NK-92 treated with Interleukin-12 subunit alpha and Interleukin-12 subunit beta, amount 100 ng/mL, for 24 hours (cell line): ENCODE data around the gene LRRC74B.
"Not testable (repeated sequence)": the region's sequence is repeated elsewhere in the genome, so short reads cannot be mapped to it uniquely, and the experiment has no call there.

Source experiments
- DNase-seq: peaks from one replicate; lab custom pipeline; 2025; lab: John Stamatoyannopoulos, UW

Gene LRRC74B

DNA sequence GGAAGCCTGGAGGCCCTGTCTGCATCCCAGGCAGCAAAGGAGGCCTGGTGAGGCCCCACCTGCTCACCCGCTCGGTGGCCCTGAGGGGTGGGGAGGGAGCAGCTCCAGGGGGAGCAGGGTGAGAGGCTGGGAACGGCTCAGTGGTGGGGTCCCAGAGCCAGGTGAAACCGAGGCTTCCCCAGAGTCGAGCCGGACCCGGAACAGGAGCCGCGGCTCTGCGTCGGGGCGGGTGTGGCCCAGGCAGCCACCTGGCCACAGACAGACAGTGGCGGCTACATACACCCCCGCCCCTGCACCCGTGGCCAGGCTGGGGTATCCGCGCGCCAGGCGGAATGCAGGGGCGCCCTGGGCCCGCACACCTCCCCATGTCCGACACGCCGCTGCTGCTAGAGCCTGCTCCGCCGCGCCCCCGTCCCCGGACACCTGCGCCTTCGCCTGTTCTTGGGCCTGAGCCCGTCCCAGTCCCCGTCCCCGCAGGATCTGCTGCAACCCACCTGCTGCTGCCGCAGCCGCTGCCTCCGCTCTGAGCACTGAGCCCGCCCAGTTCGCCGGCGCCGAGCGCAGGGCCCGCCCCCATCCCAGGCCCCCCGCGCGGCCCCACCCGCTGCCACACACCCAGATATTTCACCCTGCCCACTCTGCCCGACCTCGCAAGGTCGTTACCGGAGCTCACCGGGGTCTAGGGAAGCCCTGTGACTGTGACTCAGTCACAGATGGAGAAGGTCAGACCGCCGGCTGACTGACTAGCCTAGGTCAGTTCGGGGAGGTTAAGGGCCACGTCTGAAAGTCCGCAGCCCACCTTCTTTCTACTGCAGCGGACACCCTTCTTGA, 13.5 kb upstream of the LRRC74B start, which contains the start of gene SLC7A4:
SLC7A4 (minus strand) TSS at position 525 of the 831 bp plus-strand sequence. CDS start 749 bp downstream, outside the sequence.
- DNase-seq: no peak

DNA sequence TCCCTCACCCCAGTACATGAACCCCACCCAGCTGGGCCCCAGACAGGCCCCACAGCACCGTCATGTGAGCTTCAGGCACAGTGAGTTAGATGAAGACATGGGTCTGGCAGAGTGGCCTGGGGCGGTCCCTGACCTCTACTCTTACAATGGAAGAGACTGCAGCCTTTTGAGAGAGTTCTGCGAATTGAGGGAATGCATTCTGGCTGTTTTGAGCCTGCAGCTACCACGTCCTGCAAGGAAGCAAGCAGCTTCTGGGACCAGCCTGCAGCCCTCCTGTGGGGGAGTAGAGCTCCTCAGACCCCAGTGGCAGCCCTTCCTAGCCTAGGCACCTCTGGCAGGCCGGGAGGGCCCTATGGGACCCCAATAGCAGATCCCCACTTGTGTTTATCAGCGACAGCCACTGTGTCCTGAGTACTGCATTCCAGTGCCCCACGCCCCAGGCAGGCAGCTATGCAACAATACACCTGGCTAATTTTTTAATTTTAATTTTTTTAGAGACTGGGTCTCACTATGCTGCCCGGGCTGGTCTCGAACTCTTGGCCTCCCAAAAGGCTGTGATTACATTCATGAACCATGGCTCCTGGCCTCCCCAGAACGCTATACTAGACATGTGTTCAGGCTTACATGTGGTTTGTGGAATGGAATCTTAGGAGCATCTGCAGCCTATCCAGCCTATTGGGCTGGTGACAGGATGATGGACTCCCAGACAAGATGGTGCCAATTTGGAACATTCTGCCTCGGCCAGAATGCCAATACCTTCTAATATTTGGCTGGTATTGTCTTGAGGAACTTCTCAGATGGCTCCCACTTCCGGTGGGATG, 12.7 kb upstream of the LRRC74B start:
- DNase-seq: no peak

DNA sequence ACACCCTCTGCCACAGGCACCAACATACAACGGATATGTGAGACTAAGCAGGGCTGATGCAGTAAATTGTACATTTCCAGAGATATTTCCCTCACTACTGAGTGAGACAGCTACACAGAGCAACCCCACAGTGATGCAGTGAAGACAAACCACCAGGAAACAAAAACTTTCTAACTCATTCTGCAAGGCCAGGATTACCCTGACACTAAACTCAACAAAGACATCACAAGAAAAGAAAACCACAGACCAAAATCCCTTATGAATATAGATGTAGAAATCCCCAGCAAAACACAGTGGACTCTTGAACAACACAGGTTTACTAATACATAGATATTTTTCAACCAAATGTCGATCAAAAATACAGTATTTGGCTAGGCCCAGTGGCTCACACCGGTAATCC, 11.9 kb upstream of the LRRC74B start:
- DNase-seq: no peak

DNA sequence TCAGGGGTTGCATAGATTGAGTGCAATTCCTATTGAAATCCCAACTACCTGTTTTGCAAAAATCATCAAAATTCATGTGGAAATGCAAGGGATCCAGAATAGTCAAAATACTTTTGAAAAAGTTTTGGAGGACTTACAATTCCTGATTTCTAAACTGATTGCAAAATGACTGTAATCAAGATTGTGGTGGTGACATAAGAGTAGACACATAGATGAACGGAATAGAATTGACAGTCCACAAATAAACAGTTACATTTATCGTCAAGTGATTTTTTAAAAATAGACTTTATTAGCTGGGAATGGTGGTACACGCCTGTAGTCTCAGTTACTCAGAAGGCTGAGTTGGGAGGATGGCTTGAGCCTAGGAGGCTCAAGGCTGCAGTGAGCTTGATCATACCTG, 10.8 kb upstream of the LRRC74B start:
- DNase-seq: no peak

DNA sequence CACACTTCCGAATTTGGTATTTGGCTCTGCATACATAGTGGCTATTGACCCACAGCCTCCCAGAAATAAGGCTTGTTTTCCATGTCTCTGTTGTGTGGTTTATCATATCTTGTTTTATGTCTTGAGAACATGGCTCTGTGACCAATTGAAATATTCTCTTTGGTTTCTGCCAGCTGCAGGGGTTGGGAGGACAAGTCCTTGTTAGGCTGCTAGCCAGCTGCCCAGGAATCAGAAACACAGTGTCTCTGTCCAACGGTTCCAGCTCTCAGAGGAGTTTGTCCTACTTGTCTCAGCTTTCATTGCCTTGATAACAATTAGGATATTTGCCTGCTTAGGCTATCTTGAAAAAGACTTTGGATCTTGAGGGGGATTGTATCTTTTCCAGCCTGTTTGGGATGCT, 7.3 kb upstream of the LRRC74B start:
- no peak for DNase-seq

DNA sequence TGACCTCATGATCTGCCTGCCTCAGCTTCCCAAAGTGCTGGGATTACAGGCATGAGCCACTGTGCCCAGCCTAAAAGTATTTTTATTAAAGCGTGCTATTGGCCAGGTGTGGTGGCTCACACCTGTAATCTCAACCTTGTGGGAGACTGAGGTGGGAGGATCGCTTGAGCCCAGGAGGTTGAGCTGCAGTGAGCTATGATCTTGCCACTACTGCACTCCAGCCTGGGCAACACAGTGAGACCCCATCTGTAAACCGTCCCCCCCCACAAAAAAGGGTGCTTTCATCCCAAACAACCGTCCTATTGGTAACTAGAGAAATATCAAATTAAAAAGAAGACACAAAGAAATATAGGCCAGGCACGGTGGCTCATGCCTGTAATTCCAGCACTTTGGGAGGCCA, 6.6 kb upstream of the LRRC74B start:
- DNase-seq: not testable (repeated sequence)

DNA sequence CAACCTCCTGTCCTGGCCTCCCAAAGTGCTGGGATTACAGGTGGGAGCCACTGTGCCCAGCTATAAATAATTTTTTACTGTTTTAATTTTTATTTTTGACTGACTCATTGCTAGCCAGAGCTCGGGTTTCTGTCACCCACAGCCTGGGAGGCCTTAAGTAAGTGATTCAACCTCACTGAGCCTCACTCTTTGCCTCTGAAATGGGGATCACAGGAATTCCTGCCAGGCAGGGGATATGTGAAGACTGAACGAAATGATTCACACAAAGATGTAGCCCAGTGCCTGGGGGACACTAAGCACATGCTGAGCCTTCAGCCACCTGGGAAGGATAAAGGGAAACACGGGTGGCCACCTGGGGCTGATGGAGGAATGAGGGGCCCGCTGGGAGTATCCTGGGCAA, 3.8 kb upstream of the LRRC74B start:
- DNase-seq: no peak

DNA sequence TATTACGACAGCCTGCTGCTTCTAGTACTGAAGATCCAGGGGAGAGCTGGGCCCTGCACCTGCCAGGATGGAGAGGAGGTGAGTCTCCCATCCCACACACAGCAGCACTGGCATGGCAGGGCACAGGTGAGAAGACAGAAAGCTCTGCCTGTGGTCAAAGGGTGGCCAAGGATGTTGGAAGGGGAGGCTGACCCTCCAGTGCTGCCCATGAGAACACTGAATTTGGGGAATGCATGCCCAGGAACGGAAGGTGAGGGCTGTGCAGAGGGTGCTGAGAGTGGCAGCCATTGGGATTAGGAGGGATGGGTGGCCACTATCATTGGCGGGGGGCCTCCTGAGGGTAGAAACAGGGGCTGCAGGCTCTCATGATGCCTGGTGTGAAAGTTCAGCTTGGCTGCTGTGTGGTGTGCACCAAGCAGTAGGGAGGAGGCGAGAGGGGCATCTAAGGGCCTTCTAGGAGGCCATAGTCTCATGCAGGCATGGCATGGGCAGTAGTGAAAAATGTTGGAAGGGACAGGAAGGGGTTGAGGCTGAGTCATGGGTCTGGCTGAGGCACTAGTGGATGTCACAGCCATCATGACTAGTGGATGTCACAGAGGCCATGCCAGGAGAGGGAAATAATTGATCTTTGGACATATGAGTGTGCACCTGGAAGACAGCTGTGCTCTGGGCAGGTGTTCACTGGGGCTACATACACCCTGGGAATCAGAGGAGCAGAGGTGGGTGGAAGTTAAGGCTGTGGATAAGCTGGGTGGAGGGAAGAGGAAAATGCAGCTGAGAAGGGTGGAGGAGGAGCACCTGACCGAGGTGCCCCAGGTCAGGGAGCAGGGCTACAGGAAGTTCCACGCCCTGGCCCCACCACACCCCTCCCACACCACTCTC, 2.5 kb upstream of the LRRC74B start:
- DNase-seq: no peak

DNA sequence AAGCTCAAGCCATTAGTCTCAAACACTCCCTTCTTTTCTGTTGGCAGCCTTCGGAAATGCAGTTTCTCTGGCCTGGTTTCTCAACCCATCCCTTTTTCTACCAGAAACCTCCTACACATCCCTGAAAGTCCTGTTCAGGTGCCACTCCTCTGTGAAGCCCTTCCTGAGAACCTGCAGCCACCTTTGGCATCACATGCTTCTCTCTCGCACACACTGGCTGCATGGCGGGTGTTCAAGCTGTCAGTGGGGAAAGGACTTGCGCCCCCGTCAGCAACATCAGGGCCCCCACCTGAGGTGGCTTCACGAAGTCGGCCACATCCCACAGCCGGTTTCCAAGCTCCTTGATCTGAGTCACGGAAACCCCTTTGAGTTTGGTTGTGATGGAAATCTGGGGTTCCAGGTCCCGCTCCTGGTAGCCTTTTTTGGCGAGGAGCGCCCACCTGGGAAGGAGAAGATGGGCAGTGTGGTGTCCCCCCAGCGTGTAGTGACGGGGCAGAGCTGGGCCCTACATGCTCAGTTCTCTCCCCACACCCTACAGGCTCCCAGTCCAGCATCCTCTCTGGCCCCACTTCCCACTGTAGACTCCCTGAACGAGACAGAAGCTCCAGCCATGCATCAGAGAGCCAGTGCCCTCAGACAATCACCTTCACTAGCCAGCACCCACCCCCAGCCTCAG, 1.7 kb upstream of the LRRC74B start:
- no peak for DNase-seq

DNA sequence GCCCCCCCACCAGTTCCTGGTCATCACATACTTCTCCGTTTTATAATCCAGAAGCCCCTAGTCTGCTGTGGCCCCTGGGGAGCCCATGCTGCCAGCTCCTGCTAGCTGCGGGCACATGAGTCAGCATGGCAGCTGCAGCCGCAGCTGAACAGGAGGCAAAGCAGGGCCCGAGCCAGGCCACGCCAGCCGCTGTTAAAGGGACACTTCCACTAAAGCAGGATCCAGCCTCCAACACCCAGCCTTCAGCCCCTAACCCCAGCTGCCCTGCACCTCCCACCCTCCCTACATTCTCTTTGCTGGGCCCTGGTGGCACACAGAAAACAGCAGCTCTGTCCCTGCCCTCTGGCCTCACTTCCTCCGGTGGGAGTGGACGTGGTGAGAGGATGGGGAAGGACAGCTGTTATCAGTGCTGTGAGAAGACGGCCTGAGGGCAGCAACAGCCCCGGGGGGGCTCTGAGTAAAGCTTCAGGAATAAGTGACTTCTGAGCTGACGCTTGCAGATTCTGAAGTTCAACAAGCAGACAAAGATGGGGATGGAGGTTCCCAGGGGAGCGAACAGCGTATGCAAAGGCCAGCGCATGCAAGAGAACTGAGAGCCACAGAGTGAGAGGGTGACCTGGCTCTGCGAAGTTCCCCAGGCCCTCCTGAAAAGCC, 688 bp upstream of the LRRC74B start:
- DNase-seq: no peak

DNA sequence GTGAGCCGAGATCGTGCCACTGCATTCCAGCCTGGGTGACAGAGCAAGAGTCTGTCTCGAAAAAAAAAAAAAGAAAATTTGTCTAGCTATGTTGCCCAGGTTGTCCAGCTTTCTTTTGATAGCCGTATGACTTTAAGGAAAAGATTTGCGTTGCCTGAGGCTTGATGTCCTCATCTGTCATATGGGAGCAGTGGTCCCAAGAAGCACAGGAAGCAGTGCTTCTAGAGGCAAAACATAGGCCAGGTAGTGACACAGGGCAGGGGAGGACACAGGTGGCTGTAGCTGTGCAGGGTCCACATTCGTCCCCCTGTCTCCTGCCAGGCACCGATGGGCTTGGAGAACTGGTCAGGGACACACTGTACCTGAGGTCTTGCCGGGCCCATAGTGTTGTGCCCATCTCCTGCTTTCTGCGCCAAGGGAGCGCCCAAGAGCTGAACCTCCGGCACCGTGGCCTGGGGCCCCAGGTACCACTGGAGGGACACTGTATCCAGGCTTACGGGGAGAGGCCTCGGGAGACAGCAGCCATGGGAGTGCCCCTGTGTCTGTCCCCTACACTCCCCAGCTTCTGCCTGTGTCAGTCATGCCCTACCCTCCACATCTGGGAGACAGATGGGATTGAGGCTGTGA, 1.4 kb downstream of the LRRC74B start:
- no peak for DNase-seq

DNA sequence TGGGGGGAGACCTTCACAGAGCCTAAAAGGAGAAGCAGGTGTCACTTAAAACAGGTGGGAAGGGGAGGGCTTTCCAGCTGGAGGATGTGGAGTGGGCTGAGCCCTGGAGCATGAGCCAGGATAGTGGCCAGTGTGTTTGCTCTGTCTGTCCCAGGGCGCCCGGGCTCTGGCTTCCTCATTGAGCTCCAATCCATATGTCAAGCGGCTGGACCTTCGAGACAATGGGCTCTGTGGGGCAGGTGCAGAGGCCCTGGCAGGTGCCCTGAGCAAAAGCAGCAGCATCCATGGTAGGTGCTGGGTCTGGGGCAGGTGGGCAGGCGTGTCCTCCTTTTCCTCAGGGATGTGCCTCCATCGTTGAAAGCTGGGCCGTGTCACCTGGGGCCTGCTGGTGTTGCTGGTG, 2.0 kb downstream of the LRRC74B start:
- no peak for DNase-seq

DNA sequence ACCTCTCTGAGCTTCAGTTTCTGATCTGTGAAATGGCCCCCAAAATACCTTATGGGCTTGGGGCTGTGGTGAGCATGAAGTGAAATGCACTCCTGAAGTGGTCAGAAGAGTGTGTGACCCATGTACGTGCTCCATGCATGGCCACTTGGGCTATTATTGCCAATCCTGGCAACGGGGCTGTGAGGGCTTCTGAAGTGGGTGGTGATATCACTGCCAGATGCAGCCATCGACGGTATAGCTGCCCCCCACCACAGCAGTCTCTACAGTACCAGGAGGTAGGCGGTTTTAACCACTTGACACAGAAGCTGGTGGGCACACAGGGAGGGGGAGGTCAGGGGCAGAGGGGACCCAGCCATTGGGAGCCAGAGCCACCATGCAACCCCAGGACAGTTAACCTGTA, 2.7 kb downstream of the LRRC74B start:
- not testable (repeated sequence) for DNase-seq

DNA sequence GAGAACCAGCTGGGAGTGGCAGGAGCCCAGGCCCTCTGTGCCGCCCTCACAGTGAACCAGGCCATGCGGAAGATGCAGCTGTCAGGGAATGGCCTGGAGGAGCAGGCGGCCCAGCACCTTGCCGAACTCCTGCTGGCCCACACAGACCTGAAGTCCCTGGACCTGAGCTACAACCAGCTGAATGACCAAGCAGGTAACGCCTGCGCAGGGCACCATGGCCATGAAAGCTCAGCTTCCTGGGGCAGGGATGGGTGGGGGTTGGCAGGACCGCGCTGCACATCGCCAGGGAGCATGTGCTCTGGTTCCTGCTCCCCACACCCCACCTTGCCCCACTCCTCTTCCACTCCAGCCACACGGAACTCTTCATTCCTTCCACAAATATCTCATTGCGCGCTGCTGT, 3.2 kb downstream of the LRRC74B start:
- DNase-seq: not testable (repeated sequence)

DNA sequence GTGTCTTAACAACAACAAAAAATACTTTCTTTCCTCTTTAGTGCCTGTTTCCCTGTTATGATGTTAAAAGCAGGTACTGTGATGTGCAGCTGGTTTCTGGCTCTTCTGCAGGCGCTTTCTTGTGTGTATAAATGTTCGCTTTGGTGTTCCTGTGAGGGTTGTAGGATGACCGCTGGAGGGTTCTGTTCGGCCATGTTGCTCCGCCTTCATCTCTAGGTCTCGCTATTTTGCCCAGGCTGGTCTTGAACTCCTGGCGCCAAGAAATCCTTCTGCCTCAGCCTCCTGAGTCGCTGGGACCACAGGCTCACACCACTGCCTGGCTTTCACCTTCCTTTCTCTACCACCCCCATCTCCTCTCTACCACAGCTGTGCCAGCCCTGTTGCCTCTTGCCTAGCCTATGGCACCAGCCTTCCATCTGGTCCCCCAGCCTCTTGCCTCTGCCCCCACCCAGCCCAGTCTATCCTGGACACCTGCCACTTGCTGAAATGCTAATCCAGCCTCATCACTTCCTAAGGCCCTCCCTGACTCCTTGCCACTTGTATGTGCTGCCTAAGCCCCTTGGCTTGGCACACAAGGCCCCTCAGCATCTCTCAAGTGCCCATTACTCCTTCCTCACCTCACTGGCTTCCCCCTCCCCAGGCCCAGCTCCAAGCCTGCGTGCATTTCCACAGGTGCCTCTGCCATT, 5.5 kb downstream of the LRRC74B start:
- DNase-seq: no peak

DNA sequence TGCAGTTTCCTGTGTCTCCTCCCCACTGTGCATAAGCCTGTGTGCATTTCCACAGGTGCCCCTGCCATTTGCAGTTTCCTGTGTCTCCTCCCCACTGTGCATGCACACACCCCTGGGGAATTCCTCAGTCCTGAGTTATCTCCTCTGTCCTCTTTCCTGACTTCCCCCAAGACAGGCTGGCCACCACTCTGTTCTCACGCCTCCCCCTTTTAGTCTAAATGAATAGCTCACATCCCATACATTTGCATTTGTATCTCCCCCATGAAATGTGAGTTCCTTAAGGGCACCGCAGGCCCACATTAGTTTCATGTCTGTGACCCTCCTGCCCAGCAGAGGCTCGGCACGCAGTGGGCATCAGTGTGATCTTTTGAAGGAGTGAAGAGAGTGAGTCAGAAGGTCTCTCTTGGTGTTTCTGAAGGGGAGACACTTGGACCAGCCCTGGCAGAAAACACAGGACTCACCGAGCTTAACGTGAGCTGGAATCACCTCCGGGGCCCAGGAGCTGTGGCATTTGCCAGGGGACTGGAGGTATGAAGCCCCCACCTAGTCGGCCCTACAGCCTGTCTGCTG, 6.2 kb downstream of the LRRC74B start:
- DNase-seq: no peak

DNA sequence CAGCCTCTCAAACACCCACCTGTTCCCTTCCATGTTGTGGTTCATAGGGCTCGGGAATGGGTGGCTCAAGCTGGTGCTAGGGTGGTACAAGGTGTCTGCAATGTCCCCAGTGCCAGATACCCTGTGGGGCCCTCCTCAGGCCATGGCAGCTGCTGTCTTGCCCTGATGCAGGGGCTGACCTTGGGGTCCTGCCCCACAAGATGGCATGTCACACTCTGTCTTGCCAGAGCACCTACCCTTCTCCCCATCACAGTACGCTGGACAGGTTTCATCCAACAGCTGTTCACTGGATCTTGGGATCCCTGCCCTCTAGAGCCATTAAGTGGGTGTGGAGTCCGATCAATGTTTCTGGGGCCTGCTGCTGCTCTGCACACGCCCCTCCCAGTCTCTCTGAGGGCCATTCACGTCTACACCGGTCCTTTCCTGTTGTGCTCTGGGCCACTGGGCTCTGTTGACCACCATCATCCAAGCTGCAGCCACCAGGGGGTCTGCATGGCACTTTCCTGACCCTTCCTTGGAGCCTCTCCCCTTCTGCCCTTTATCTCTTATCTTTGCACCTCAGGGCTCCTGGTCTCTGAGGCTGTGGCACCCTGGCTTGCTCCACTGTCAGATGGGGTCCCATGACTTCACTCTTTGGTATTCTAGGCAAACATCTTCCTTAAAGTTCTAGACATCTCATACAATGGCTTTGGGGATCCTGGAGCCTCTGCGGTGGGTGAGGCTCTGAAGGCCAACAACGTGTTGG, 7.1 kb downstream of the LRRC74B start:
- DNase-seq: no peak

DNA sequence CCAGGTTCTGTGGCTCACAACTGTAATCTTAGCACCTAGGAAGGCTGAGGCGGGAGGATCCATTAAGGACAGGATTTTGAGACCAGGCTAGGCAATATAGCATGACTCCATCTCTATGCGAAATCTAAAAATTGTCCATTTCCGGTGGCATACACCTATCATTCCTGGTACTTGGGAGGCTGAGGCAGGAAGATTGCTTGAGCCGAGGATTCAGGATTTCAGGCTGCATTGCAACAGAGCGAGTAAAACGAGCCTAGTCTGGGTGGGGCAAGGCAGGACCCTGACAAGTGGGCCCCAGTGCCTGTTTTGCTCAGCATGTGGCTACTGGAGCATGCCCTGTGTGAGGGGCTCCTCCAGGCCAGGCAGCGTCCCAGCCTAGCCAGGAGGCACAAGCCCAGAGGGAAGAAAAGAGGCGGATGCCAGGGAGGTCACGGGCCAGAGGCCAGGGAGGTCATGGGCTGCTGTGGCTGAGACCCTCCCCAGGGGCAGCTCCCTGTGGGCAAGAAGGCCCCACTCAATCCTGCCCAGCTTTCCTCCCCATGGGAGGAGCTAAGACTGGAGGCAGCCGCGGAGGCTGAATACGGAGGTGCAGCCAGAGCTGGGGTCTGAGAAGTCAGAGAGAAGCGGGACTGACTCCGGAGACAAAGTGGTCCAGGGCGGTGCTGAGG, 8.4 kb downstream of the LRRC74B start:
- DNase-seq: no peak
